22Rv1 (cell line): ENCODE measurements around the gene LMO7.

Experiments used
- CTCF ChIP-seq: fragments of 450-650 bp; IDR thresholded peaks from 2 replicates; pipeline ENCODE4 v1.5.1; 2017; ENCODE audit warnings: mild to moderate bottlenecking
- ZFX ChIP-seq: fragments of 450-650 bp; IDR thresholded peaks from 2 replicates; pipeline ENCODE4 v1.6.1; 2017; ENCODE audit warnings: antibody characterized with exemption, borderline replicate concordance

GRCh38 chr13:75875450-75875849 lies 239.3 kb downstream of the LMO7 start:
- TF ChIP-seq CTCF: no peak
- TF ChIP-seq ZFX: no peak
